8988T (cell line): ENCODE results near the gene FBXL17.

Source experiments
- DNase-seq: peaks from one replicate; pipeline ENCODE4 v3.0.0; 2011

The FBXL17 gene

GRCh38 chr5:107835096-107835495 is 546.8 kb downstream of the FBXL17 start:
- DNase-seq, result no peak

GRCh38 chr5:107832746-107833145 is 549.2 kb downstream of the FBXL17 start:
- no peak for DNase-seq

- DNase-seq, result no peak
Observed at GRCh38 chr5:107831612-107832395, 550.1 kb downstream of the FBXL17 start.

GRCh38 chr5:107830750-107831149 is 551.1 kb downstream of the FBXL17 start:
- DNase-seq, result no peak

- DNase-seq, result no peak
Observed at GRCh38 chr5:107826311-107827000, 555.4 kb downstream of the FBXL17 start.

- DNase-seq, result no peak
Observed at GRCh38 chr5:107824821-107825220, 557.1 kb downstream of the FBXL17 start.

GRCh38 chr5:107821288-107821687 is 560.6 kb downstream of the FBXL17 start:
- no peak for DNase-seq

GRCh38 chr5:107820429-107820828 is 561.5 kb downstream of the FBXL17 start:
- DNase-seq, result no peak

- no peak for DNase-seq
Observed at GRCh38 chr5:107817951-107818350, 563.9 kb downstream of the FBXL17 start.

- no peak for DNase-seq
Observed at GRCh38 chr5:107817436-107817835, 564.5 kb downstream of the FBXL17 start.

GRCh38 chr5:107815109-107815508 is 566.8 kb downstream of the FBXL17 start:
- DNase-seq, result no peak

- no peak for DNase-seq
Observed at GRCh38 chr5:107814183-107814827, 567.6 kb downstream of the FBXL17 start.

- DNase-seq, result no peak
Observed at GRCh38 chr5:107813559-107813958, 568.3 kb downstream of the FBXL17 start.

GRCh38 chr5:107812570-107813141 is 569.2 kb downstream of the FBXL17 start:
- no peak for DNase-seq

GRCh38 chr5:107809201-107810034 is 572.5 kb downstream of the FBXL17 start:
- no peak for DNase-seq
